K562 (cell line): ENCODE measurements around the gene BAG5. TPM values are rescaled to one million over a fixed set of nuclear protein-coding genes. Genes with fewer than 3 reads are reported as not detected.

Experiments
- ARNT ChIP-seq, 2 experiments: fragments of 450-650 bp; IDR thresholded peaks; 2 replicates each; pipeline ENCODE4 v1.6.1; 2016; ENCODE audit warnings: mild to moderate bottlenecking in 1 of 2
- BMI1 ChIP-seq: fragments of 150-350 bp; IDR thresholded peaks from 2 replicates; pipeline ENCODE4 v1.6.1; 2014; ENCODE audit warnings: low read length
- CAMTA2 ChIP-seq: fragments of 250-450 bp; sonication (Bioruptor Pico); conservative IDR thresholded peaks from 2 replicates; pipeline ENCODE4 v1.5.1; 2022
- CCNT2 ChIP-seq: IDR thresholded peaks from 2 replicates; pipeline ENCODE4 v1.6.1; 2011; ENCODE audit warnings: borderline replicate concordance, low read depth, mild to moderate bottlenecking, moderate library complexity, mixed read lengths, low read length; ENCODE audit not compliant: insufficient read length; ENCODE audit errors: extremely low read depth
- FUS ChIP-seq: fragments of 200-400 bp; formaldehyde crosslinking; optimal IDR thresholded peaks from 2 replicates; pipeline ENCODE3; 2017; ENCODE audit warnings: low read depth, low read length
- ILF3 ChIP-seq: fragments of 450-650 bp; IDR thresholded peaks from 2 replicates; pipeline ENCODE4 v1.6.1; 2018; ENCODE audit warnings: antibody characterized with exemption, mild to moderate bottlenecking, moderate library complexity, borderline replicate concordance
- KAT2B ChIP-seq: IDR thresholded peaks from one replicate; pipeline ENCODE4 v1.6.1; 2012; ENCODE audit warnings: low read depth, mild to moderate bottlenecking, control low read depth, inconsistent platforms, low read length, moderate library complexity
- NFE2 ChIP-seq: IDR thresholded peaks from 2 replicates; pipeline ENCODE4 v1.6.1; 2014; ENCODE audit warnings: antibody characterized with exemption, low read depth
- NFIX ChIP-seq: fragments of 250-450 bp; sonication (Bioruptor Pico); IDR thresholded peaks from 2 replicates; pipeline ENCODE4 v1.4.0; 2020; ENCODE audit warnings: low read depth, mild to moderate bottlenecking, moderate library complexity
- NR2C2 ChIP-seq, 2 experiments: fragments of 200-800 bp in 1 of 2; sonication (Bioruptor generic) in 1 of 2; sonication (generic) in 1 of 2; formaldehyde crosslinking in 1 of 2; IDR thresholded peaks; 2 replicates each; pipeline versions ENCODE4 v1.6.1 to v1.8.0; 2016 to 2022; ENCODE audit warnings: mild to moderate bottlenecking in 1 of 2, missing compliant biosample characterization in 1 of 2, missing genetic modification characterization in 1 of 2, missing genetic modification reagents in 1 of 2
- RBM25 ChIP-seq: fragments of 200-400 bp; formaldehyde crosslinking; IDR thresholded peaks from 2 replicates; pipeline ENCODE4 v1.6.1; 2018; ENCODE audit warnings: low read length, low read depth, moderate library complexity; ENCODE audit not compliant: severe bottlenecking
- RFX5 ChIP-seq: IDR thresholded peaks from 2 replicates; pipeline ENCODE4 v1.6.1; 2011; ENCODE audit warnings: low read depth, mild to moderate bottlenecking, improper control_type of control experiment, low read length
- SIX5 ChIP-seq, 2 experiments: IDR thresholded peaks; 2 replicates each; pipeline ENCODE4 v1.6.1; 2011; ENCODE audit warnings: low read length in 2 of 2, borderline replicate concordance in 1 of 2, low read depth in 1 of 2, mild to moderate bottlenecking in 1 of 2, moderate library complexity in 1 of 2; ENCODE audit not compliant: insufficient read depth in 1 of 2
- TBP ChIP-seq: optimal IDR thresholded peaks from 2 replicates; pipeline ENCODE3; 2011; ENCODE audit warnings: low read depth, low read length, improper control_type of control experiment
- ZBTB7A ChIP-seq: IDR thresholded peaks from 2 replicates; pipeline ENCODE4 v1.6.1; 2011; ENCODE audit warnings: low read depth, mild to moderate bottlenecking, low read length, moderate library complexity, borderline replicate concordance; ENCODE audit not compliant: control insufficient read depth
- ZNF830 ChIP-seq: fragments of 250-450 bp; sonication (Bioruptor Pico); IDR thresholded peaks from 2 replicates; pipeline ENCODE4 v1.5.0; 2021; ENCODE audit warnings: mild to moderate bottlenecking
- polyA plus RNA-seq, 8 experiments: library from polyadenylated mRNA; depleted of rRNA in 4 of 8; stranded (reverse) in 5 of 8; unstranded in 3 of 8; fragments of >200 nt; fragmentation: Nextera tagmentation in 2 of 8; fragmentation: Illumina TruSeq in 1 of 8; extraction: Ambion mirVana in 2 of 8; extraction: Trizol in 1 of 8; gene quantifications; 2 replicates each; pipeline versions ENCODE4 v1.2.1 to v1.2.3, GENCODE V29; 2011 to 2014; ENCODE audit warnings: inconsistent platforms in 1 of 8, missing spikeins in 1 of 8
- total RNA-seq, 7 experiments: library from RNA; depleted of rRNA in 6 of 7; stranded (reverse); fragments of >200 nt in 6 of 7; fragmentation: Illumina TruSeq in 2 of 7; extraction: Trizol in 2 of 7; gene quantifications; 2 replicates each; pipeline versions ENCODE4 v1.2.1 to v1.2.3, GENCODE V29; 2011 to 2021; ENCODE audit warnings: low replicate concordance in 1 of 7
- TF ChIP-seq, protein P1 (sequence below): fragments of 450-650 bp; formaldehyde crosslinking; IDR thresholded peaks from 2 replicates; pipeline ENCODE4 v1.4.0; 2020; ENCODE audit warnings: mild to moderate bottlenecking, mixed read lengths
- TF ChIP-seq, protein P2 (sequence below): fragments of 250-450 bp; sonication (Bioruptor Pico); IDR thresholded peaks from 2 replicates; pipeline ENCODE4 v1.9.0; 2021; ENCODE audit warnings: mild to moderate bottlenecking, inconsistent platforms
- TF ChIP-seq, protein P3 (sequence below), 3 experiments: fragments of 200-800 bp in 1 of 3; fragments of 250-450 bp in 1 of 3; fragments of 450-650 bp in 1 of 3; sonication (Bioruptor Pico) in 1 of 3; sonication (Bioruptor generic) in 1 of 3; formaldehyde crosslinking in 1 of 3; IDR thresholded peaks; 2 replicates each; pipeline versions ENCODE4 v1.6.1 to v1.8.0; 2016 to 2022; ENCODE audit warnings: mild to moderate bottlenecking in 2 of 3, missing genetic modification characterization in 2 of 3, missing compliant biosample characterization in 1 of 3, moderate library complexity in 1 of 3

The BAG5 gene
- total and polyA plus RNA-seq, 9 of the 15 experiments (the other 6 are each of a cell fraction or from before 2014, with no cell fraction given), result 7.9 to 21.4 (median 13.2) TPM

DNA sequence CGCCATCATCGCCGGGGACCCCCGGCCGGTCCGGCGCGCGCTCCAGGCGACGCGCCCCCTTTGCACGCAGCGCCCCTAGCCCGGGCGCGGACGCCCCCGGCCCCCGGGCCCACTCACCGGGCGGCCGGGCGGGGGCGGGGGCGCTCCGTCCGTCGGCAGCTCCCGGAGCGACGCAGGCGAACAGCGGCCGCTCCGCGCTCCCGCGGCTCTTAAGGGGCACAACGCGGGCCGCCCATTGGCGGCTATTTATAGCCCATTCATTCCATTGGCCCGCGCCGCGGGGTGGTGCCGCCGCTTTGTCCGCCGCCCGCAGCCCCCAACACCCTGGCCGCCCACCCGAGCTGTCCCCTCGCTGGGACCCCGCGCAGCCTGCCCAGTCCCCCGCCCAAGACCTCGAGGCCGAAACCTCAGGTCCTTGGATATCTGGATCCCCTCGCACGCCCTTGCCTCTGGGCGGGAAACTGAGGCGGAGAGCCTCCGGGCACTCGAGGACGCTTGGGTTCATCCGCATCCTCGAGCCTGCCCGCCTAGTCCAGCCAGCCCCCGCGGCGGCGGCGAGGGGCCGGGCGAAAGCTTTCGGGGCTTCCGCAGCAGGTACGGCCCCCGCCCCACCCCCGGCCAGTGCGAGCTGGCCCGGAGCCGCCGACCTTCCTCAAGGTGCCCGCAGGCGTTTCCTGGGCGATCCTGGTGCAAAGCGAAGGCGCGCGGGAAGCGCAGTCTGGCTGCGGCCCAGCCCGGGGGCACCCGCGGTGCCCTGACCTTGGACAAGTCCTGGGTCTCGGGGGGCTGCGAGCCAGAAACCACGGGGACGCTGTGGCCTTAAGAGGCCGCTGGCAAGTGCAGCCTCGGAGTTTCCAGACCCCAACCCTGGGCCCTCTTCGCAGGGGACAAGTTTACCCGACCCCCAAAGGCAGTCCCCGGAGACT lies 39.5 kb downstream of the BAG5 start, which contains the start of gene CKB (continued):
- TF ChIP-seq ZNF830 (CRISPR knock-in tag) (no peak), SIX5 (IDR thresholded peaks at IDR 0.05; ENCODE audit: borderline replicate concordance in 1 of 2, insufficient read depth in 1 of 2, low read depth in 1 of 2, low read length in 2 of 2) (no peak), ZBTB7A (peak; percentile 68; the same call in 1 of the 2 replicates), NFIX (CRISPR knock-in tag) (no peak), TBP (peak; percentile 97), RBM25 (peak; percentile 69), RFX5 (no peak), BMI1 (no peak), CAMTA2 (CRISPR knock-in tag) (no peak), NR2C2 (CRISPR knock-in tag; IDR thresholded peaks at IDR 0.05) (no peak), NR2C2 (tag; IDR thresholded peaks at IDR 0.05) (no peak), NFE2 (no peak), KAT2B (no peak), ARNT (IDR thresholded peaks at IDR 0.05) (no peak), CCNT2 (peak; percentile 50), ILF3 (no peak), FUS (no peak)
- TF ChIP-seq, protein P1, sequence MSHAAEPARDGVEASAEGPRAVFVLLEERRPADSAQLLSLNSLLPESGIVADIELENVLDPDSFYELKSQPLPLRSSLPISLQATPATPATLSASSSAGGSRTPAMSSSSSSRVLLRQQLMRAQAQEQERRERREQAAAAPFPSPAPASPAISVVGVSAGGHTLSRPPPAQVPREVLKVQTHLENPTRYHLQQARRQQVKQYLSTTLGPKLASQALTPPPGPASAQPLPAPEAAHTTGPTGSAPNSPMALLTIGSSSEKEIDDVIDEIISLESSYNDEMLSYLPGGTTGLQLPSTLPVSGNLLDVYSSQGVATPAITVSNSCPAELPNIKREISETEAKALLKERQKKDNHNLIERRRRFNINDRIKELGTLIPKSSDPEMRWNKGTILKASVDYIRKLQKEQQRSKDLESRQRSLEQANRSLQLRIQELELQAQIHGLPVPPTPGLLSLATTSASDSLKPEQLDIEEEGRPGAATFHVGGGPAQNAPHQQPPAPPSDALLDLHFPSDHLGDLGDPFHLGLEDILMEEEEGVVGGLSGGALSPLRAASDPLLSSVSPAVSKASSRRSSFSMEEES, result no peak
- TF ChIP-seq, protein P2, sequence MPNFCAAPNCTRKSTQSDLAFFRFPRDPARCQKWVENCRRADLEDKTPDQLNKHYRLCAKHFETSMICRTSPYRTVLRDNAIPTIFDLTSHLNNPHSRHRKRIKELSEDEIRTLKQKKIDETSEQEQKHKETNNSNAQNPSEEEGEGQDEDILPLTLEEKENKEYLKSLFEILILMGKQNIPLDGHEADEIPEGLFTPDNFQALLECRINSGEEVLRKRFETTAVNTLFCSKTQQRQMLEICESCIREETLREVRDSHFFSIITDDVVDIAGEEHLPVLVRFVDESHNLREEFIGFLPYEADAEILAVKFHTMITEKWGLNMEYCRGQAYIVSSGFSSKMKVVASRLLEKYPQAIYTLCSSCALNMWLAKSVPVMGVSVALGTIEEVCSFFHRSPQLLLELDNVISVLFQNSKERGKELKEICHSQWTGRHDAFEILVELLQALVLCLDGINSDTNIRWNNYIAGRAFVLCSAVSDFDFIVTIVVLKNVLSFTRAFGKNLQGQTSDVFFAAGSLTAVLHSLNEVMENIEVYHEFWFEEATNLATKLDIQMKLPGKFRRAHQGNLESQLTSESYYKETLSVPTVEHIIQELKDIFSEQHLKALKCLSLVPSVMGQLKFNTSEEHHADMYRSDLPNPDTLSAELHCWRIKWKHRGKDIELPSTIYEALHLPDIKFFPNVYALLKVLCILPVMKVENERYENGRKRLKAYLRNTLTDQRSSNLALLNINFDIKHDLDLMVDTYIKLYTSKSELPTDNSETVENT (CRISPR knock-in tag), result no peak
- TF ChIP-seq, protein P3, sequence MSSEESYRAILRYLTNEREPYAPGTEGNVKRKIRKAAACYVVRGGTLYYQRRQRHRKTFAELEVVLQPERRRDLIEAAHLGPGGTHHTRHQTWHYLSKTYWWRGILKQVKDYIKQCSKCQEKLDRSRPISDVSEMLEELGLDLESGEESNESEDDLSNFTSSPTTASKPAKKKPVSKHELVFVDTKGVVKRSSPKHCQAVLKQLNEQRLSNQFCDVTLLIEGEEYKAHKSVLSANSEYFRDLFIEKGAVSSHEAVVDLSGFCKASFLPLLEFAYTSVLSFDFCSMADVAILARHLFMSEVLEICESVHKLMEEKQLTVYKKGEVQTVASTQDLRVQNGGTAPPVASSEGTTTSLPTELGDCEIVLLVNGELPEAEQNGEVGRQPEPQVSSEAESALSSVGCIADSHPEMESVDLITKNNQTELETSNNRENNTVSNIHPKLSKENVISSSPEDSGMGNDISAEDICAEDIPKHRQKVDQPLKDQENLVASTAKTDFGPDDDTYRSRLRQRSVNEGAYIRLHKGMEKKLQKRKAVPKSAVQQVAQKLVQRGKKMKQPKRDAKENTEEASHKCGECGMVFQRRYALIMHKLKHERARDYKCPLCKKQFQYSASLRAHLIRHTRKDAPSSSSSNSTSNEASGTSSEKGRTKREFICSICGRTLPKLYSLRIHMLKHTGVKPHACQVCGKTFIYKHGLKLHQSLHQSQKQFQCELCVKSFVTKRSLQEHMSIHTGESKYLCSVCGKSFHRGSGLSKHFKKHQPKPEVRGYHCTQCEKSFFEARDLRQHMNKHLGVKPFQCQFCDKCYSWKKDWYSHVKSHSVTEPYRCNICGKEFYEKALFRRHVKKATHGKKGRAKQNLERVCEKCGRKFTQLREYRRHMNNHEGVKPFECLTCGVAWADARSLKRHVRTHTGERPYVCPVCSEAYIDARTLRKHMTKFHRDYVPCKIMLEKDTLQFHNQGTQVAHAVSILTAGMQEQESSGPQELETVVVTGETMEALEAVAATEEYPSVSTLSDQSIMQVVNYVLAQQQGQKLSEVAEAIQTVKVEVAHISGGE (CRISPR knock-in tag; IDR thresholded peaks at IDR 0.05), result no peak
